H1 (cell line): Measurements from ENCODE around the gene DMWD.

Experiments
- BRCA1 ChIP-seq: IDR thresholded peaks from 2 replicates; pipeline ENCODE4 v1.6.1; 2012; ENCODE audit warnings: low read depth, low read length, improper control_type of control experiment
- CHD2 ChIP-seq: IDR thresholded peaks from 2 replicates; pipeline ENCODE4 v1.6.1; 2012; ENCODE audit warnings: low read length, improper control_type of control experiment
- GABPA ChIP-seq: IDR thresholded peaks from 2 replicates; pipeline ENCODE4 v1.6.1; 2011; ENCODE audit warnings: mild to moderate bottlenecking, low read length, moderate library complexity, borderline replicate concordance; ENCODE audit not compliant: insufficient read depth
- JUN ChIP-seq: IDR thresholded peaks from 2 replicates; pipeline ENCODE4 v1.6.1; 2011; ENCODE audit warnings: low read depth, mild to moderate bottlenecking, improper control_type of control experiment, low read length
- POLR2A ChIP-seq, 2 experiments: IDR thresholded peaks; 1 replicate in 1 of 2; 2 replicates in 1 of 2; pipeline ENCODE4 v1.6.1; 2011; ENCODE audit warnings: low read depth in 2 of 2, low read length in 2 of 2, mild to moderate bottlenecking in 2 of 2; ENCODE audit errors: control extremely low read depth in 1 of 2
- POLR2AphosphoS5 ChIP-seq: IDR thresholded peaks from 2 replicates; pipeline ENCODE4 v1.6.1; 2011; ENCODE audit warnings: low read depth, low read length
- RFX5 ChIP-seq: IDR thresholded peaks from 2 replicates; pipeline ENCODE4 v1.6.1; 2011; ENCODE audit warnings: low read depth, low read length, improper control_type of control experiment, borderline replicate concordance
- TF ChIP-seq, protein P1 (sequence below), 3 experiments: IDR thresholded peaks; 1 replicate in 2 of 3; 2 replicates in 1 of 3; pipeline versions ENCODE4 v1.5.1 to v1.6.1; 2011; ENCODE audit warnings: low read length in 3 of 3, mild to moderate bottlenecking in 3 of 3, inconsistent platforms in 2 of 3, low read depth in 1 of 3, moderate library complexity in 1 of 3; ENCODE audit not compliant: insufficient read depth in 1 of 3; ENCODE audit errors: control extremely low read depth in 1 of 3

DNA sequence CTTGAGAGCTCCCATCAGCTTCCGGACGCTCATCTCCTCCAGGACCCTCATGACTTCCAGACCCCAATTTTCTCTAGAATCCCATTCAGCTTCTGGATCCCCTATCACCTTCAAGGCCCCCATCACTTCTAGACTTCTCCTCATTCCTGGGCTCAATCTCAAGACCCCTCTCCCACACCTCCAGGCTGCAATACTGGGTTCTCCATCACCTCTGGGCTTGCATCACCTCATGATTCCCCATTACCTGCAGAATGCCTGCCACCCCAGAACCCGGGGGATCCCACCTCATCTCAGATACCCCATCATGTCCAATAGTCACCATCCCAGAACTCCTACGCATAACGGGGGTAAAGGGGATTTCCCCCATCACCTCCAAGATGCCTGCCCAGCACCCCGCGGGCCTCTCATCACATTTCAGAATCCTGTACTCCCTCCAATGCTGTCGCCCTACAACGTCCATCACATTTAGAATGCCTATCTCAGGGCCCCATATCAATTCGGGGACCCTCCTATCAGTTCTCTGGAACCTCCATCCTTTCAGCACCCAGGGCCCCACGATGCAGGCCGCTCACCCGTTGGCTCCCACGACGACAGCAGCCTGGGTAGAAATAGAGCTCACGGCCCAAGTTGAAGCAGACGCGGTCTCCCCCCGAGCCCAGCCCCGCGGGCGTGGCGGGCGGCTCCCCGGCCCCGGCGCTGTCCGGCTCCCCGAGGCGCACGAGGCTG is 738 bp downstream of the DMWD start:
- TF ChIP-seq RFX5 (no peak), BRCA1 (no peak), POLR2A (IDR thresholded peaks at IDR 0.05; ENCODE audit: control extremely low read depth in 1 of 2, low read depth in 2 of 2, low read length in 2 of 2) (no peak), CHD2 (no peak), POLR2AphosphoS5 (no peak), GABPA (no peak), JUN (no peak)
- TF ChIP-seq, protein P1, sequence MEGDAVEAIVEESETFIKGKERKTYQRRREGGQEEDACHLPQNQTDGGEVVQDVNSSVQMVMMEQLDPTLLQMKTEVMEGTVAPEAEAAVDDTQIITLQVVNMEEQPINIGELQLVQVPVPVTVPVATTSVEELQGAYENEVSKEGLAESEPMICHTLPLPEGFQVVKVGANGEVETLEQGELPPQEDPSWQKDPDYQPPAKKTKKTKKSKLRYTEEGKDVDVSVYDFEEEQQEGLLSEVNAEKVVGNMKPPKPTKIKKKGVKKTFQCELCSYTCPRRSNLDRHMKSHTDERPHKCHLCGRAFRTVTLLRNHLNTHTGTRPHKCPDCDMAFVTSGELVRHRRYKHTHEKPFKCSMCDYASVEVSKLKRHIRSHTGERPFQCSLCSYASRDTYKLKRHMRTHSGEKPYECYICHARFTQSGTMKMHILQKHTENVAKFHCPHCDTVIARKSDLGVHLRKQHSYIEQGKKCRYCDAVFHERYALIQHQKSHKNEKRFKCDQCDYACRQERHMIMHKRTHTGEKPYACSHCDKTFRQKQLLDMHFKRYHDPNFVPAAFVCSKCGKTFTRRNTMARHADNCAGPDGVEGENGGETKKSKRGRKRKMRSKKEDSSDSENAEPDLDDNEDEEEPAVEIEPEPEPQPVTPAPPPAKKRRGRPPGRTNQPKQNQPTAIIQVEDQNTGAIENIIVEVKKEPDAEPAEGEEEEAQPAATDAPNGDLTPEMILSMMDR (IDR thresholded peaks at IDR 0.05; ENCODE audit: control extremely low read depth in 1 of 3, insufficient read depth in 1 of 3, low read depth in 1 of 3, low read length in 3 of 3): no peak
